Fibroblast of the aortic adventitia (primary cell): ENCODE measurements around the gene LTA. TPM values are rescaled to one million over a fixed set of nuclear protein-coding genes. Genes with fewer than 3 reads are reported as not detected.

ENCODE experiments used
- DNase-seq: peaks from one replicate; pipeline ENCODE4 v3.0.0-alpha.2; 2010; ENCODE audit warnings: low read depth
- H3K4me3 ChIP-seq: 2 replicates; pipeline ENCODE4 v1.5.1; 2011; ENCODE audit warnings: low read depth, mild to moderate bottlenecking, control low read depth, low read length, moderate library complexity
- total RNA-seq: library from RNA; depleted of rRNA; stranded (reverse); fragments of >200 nt; gene quantifications from 2 replicates; pipeline ENCODE4 v1.2.3, GENCODE V29; 2012; ENCODE audit warnings: low replicate concordance
- TF ChIP-seq, protein P1 (sequence below): IDR thresholded peaks from 2 replicates; pipeline ENCODE4 v1.5.1; 2011; ENCODE audit warnings: mild to moderate bottlenecking, low read length, control low read depth, inconsistent platforms; ENCODE audit not compliant: insufficient read depth

Gene LTA
- total RNA-seq, 1 donor: not detected

DNA sequence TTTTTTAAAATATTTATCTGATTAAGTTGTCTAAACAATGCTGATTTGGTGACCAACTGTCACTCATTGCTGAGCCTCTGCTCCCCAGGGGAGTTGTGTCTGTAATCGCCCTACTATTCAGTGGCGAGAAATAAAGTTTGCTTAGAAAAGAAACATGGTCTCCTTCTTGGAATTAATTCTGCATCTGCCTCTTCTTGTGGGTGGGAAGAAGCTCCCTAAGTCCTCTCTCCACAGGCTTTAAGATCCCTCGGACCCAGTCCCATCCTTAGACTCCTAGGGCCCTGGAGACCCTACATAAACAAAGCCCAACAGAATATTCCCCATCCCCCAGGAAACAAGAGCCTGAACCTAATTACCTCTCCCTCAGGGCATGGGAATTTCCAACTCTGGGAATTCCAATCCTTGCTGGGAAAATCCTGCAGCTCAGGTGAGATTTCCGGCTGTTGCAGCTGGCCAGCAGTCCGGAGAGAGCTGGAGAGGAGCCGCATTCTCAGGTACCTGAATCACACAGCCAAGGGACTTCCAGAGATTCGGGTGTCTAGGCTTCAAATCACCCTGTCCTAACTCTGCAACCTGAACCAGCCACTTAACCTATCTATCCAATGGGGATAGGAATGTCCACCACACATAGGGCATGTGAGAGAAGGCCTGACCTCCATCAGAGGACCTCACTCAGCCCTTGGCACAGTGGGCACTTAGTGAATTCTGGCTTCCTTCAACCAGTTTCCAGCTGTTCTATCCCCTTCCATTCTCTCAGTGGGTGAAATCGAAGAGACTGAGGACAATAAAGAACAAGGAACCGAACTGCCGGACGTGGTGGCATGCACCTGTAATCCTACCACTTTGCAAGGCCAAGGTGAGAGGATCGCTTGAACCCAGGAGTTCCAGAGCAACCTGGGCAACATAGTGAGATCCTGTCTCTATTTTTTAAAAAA lies 6.4 kb downstream of the LTA start:
- H3K4me3 ChIP-seq: no peak overlapping the region
- no peak for DNase-seq
- TF ChIP-seq, protein P1, sequence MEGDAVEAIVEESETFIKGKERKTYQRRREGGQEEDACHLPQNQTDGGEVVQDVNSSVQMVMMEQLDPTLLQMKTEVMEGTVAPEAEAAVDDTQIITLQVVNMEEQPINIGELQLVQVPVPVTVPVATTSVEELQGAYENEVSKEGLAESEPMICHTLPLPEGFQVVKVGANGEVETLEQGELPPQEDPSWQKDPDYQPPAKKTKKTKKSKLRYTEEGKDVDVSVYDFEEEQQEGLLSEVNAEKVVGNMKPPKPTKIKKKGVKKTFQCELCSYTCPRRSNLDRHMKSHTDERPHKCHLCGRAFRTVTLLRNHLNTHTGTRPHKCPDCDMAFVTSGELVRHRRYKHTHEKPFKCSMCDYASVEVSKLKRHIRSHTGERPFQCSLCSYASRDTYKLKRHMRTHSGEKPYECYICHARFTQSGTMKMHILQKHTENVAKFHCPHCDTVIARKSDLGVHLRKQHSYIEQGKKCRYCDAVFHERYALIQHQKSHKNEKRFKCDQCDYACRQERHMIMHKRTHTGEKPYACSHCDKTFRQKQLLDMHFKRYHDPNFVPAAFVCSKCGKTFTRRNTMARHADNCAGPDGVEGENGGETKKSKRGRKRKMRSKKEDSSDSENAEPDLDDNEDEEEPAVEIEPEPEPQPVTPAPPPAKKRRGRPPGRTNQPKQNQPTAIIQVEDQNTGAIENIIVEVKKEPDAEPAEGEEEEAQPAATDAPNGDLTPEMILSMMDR: no peak

DNA sequence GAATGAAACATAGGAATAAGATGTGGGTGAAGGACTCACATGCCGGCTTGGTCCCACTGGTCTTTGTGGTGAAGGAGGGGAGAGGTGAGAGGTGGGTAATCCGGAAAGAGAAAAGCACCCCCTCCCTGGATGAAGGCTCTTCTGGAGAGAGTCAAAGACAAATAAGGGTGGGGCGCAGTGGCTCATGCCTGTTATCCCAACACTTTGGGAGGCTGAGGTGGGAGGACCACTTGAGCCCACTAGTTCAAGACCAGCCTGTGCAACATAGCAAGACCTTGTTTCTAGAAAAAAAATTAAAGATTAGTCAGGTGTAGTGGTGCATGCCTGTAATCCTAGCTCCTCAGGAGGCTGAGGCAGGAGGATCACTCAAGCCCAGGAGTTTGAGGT lies 7.0 kb downstream of the LTA start:
- no peak for DNase-seq
- no peak overlapping the region for H3K4me3 ChIP-seq

DNA sequence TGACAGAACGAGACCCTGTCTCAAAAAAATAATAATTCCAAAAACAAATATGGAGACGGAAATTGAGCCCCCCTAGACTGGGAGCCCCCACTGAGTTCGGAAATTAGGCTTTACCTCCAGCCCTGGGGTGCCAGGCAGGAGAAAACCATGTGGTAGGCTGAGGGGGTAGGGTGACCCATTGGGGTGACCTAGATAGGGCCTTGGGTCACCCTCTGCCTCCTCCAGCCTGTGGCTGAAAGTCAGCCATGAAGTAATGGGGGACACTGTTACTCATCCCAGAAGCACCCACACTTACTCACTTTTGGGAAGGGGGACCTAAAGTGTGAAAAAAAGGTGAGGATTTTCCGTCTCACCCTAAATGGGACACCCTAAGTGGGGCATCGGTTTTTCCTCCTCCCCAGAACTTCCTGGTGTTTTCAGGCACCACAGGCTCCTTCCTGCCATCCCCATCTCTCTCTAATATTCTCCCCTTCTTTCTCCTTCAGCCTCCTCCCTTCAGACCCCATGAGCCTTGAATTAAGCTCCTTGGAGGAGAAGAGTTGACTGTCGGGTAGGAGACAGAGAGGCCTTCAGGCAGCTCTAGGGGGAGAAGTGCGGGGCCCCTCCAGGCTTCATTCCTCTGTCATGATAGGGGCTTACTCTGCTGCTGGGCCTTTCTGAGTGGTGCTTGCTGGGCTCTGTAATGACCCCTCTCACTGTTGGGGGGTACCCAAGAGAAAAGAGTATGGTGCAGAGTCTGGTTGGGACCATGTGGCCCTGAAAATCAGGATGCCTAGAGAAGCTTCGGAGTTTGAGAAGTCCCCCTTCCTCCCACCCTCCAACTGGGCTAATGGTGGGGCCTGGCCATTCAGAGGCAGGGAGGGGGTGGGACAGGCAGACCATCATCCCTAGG lies 7.7 kb downstream of the LTA start:
- DNase-seq: no peak
- TF ChIP-seq, protein P1: no peak
- H3K4me3 ChIP-seq: no peak overlapping the region

More for the DNA sequence above, 7.0 kb downstream of the LTA start:
- TF ChIP-seq, protein P1: no peak

DNA sequence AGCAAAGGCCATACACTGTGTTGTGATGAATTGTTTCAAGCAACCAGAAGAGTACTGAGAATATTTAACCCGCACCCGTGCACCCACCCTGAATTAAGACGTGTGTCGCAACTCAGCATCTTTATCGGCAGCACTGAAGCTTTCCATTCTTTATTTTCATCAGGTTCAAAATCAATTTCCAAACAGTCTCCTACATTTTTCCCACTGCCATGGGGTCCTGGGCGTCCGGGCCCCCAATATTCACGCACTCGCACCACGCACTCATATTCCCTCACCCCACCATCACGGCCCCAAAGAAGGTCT lies 8.3 kb downstream of the LTA start:
- DNase-seq: no peak
- TF ChIP-seq, protein P1: no peak
- peak overlapping the region; percentile 89 for H3K4me3 ChIP-seq

- peak; percentile 73 for DNase-seq
- peak overlapping the region; percentile 89 for H3K4me3 ChIP-seq
- TF ChIP-seq, protein P1: peak; percentile 80
Measured at GRCh38 chr6:31580807-31581433, 8.8 kb downstream of the LTA start.

DNA sequence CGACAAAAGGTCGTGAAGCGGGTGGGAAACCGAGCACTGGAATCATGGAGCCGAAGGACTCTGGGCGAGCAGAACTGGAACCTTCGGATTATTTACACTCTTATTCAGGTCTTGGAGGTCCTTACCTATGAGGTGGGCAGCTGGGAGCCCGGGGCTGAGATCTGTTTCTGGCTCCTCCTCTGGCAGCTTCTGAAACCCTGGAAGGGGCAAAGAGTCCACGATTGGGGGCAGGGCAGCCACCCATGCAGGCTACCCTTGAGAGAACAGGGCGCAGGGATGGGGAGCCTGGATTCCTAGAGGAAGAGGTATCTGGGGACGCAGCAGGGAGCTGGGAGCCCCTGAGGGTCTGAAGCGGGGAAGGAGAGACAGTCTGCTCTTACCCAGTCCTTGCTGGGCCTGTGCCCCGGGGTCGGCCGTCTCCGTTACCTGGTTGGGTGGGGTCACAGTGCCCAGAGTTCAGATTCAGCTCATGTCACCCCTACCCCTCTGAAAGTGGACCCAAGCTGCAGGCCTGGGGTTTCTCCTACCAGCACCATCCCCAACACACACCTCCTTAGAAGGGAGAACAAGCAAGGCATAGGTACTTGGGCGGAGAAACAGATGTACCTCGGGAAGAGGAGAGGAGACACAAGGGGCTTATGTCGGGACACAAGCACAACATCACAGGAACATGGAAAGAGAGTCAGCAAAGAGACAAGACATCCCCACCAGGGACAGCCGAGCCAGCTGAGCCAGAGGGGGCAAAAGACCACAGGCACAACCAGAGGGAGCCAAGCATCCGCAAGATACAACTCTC lies 9.5 kb downstream of the LTA start:
- TF ChIP-seq, protein P1: no peak
- no peak for DNase-seq
- H3K4me3 ChIP-seq: peak overlapping the region; percentile 89
